HEK293 (cell line): Measurements from ENCODE around the gene DNAJA1.

Source experiments
- CTCF ChIA-PET: fragments of 350-600 bp; formaldehyde crosslinking; extraction: SDS; loops from one replicate; lab custom pipeline; 2021; ENCODE audit warnings: antibody characterized with exemption; lab: Yijun Ruan, JAX
- POLR2A ChIA-PET: fragments of 300-600 bp; formaldehyde crosslinking; extraction: SDS; loops from one replicate; lab custom pipeline; 2020; ENCODE audit warnings: antibody characterized with exemption, inconsistent platforms; lab: Yijun Ruan, JAX
- H3K27ac ChIP-seq: fragments of 200-500 bp; sonication (Bioruptor generic); 2 replicates; pipeline ENCODE4 v1.5.1; 2014; ENCODE audit warnings: low read depth, low read length, control low read depth, inconsistent platforms; ENCODE audit errors: extremely low read depth
- H3K36me3 ChIP-seq, 2 experiments: fragments of 200-500 bp in 1 of 2; sonication (Bioruptor generic) in 1 of 2; 1 replicate in 1 of 2; 2 replicates in 1 of 2; pipeline ENCODE4 v1.5.1; 2014 to 2017; ENCODE audit warnings: inconsistent platforms in 2 of 2, low read length in 2 of 2; ENCODE audit not compliant: control insufficient read depth in 2 of 2, insufficient read depth in 1 of 2
- H3K4me1 ChIP-seq: fragments of 200-500 bp; sonication (Bioruptor generic); 2 replicates; pipeline ENCODE4 v1.5.1; 2014; ENCODE audit warnings: mild to moderate bottlenecking, low read length, inconsistent platforms; ENCODE audit not compliant: control insufficient read depth, insufficient read depth
- H3K4me3 ChIP-seq: 2 replicates; pipeline ENCODE4 v1.5.1; 2011; ENCODE audit warnings: low read depth, mild to moderate bottlenecking, control low read depth, low read length, moderate library complexity
- H3K9me3 ChIP-seq: fragments of 200-500 bp; sonication (Bioruptor generic); 2 replicates; pipeline ENCODE4 v1.5.1; 2014; ENCODE audit warnings: low read depth, low read length, inconsistent platforms; ENCODE audit not compliant: control insufficient read depth, insufficient read depth
- PATZ1 ChIP-seq: fragments of 450-650 bp; formaldehyde crosslinking; IDR thresholded peaks from 2 replicates; pipeline ENCODE4 v1.5.1; 2016; ENCODE audit warnings: missing biosample characterization, missing genetic modification characterization
- SP3 ChIP-seq: fragments of 450-650 bp; formaldehyde crosslinking; IDR thresholded peaks from 2 replicates; pipeline ENCODE4 v1.5.1; 2016; ENCODE audit warnings: missing biosample characterization, missing genetic modification characterization
- SP7 ChIP-seq: fragments of 450-650 bp; formaldehyde crosslinking; IDR thresholded peaks from 2 replicates; pipeline ENCODE4 v1.5.1; 2016; ENCODE audit warnings: missing biosample characterization, missing genetic modification characterization
- ZBTB21 ChIP-seq: fragments of 450-650 bp; formaldehyde crosslinking; IDR thresholded peaks from 2 replicates; pipeline ENCODE4 v1.5.1; 2017; ENCODE audit warnings: missing biosample characterization, missing genetic modification characterization
- ZBTB8A ChIP-seq: fragments of 450-650 bp; formaldehyde crosslinking; IDR thresholded peaks from 2 replicates; pipeline ENCODE4 v1.5.1; 2016; ENCODE audit warnings: missing biosample characterization, missing genetic modification characterization
- ZIC2 ChIP-seq: fragments of 450-650 bp; formaldehyde crosslinking; IDR thresholded peaks from 2 replicates; pipeline ENCODE4 v1.5.1; 2016; ENCODE audit warnings: missing biosample characterization, missing genetic modification characterization
- ZNF10 ChIP-seq: fragments of 450-650 bp; formaldehyde crosslinking; IDR thresholded peaks from 2 replicates; pipeline ENCODE4 v1.5.1; 2017; ENCODE audit warnings: missing biosample characterization, missing genetic modification characterization
- ZNF148 ChIP-seq: fragments of 450-650 bp; formaldehyde crosslinking; IDR thresholded peaks from 2 replicates; pipeline ENCODE4 v1.5.0; 2017; ENCODE audit warnings: missing biosample characterization, missing genetic modification characterization, borderline replicate concordance
- ZNF280D ChIP-seq: fragments of 450-650 bp; formaldehyde crosslinking; IDR thresholded peaks from 2 replicates; pipeline ENCODE4 v1.5.1; 2016; ENCODE audit warnings: missing biosample characterization, missing genetic modification characterization
- ZNF324 ChIP-seq: fragments of 450-650 bp; formaldehyde crosslinking; IDR thresholded peaks from 2 replicates; pipeline ENCODE4 v1.5.1; 2016; ENCODE audit warnings: missing biosample characterization, missing genetic modification characterization
- ZNF398 ChIP-seq: fragments of 450-650 bp; formaldehyde crosslinking; IDR thresholded peaks from 2 replicates; pipeline ENCODE4 v1.5.1; 2017; ENCODE audit warnings: missing biosample characterization, missing genetic modification characterization
- ZNF548 ChIP-seq: fragments of 450-650 bp; formaldehyde crosslinking; IDR thresholded peaks from 2 replicates; pipeline ENCODE4 v1.5.1; 2016; ENCODE audit warnings: missing biosample characterization, missing genetic modification characterization
- ZNF558 ChIP-seq: fragments of 450-650 bp; formaldehyde crosslinking; IDR thresholded peaks from 2 replicates; pipeline ENCODE4 v1.5.1; 2016; ENCODE audit warnings: missing biosample characterization, missing genetic modification characterization
- ZNF664 ChIP-seq: fragments of 450-650 bp; formaldehyde crosslinking; IDR thresholded peaks from 2 replicates; pipeline ENCODE4 v1.5.1; 2016; ENCODE audit warnings: missing biosample characterization, missing genetic modification characterization
- ZNF692 ChIP-seq: fragments of 450-650 bp; formaldehyde crosslinking; IDR thresholded peaks from 2 replicates; pipeline ENCODE4 v1.5.1; 2016; ENCODE audit warnings: missing biosample characterization, missing genetic modification characterization
- ZNF747 ChIP-seq: fragments of 450-650 bp; formaldehyde crosslinking; IDR thresholded peaks from 2 replicates; pipeline ENCODE4 v1.5.1; 2016; ENCODE audit warnings: missing biosample characterization, missing genetic modification characterization
- ZSCAN18 ChIP-seq: fragments of 450-650 bp; formaldehyde crosslinking; IDR thresholded peaks from 2 replicates; pipeline ENCODE4 v1.5.1; 2016; ENCODE audit warnings: missing biosample characterization, missing genetic modification characterization
- ZSCAN30 ChIP-seq: fragments of 450-650 bp; IDR thresholded peaks from 2 replicates; pipeline ENCODE4 v1.5.1; 2018; ENCODE audit warnings: missing biosample characterization, mild to moderate bottlenecking, missing genetic modification characterization, moderate library complexity

Gene DNAJA1

GRCh38 chr9:33032865-33033264 lies 7.8 kb downstream of the DNAJA1 start:
- Histone ChIP-seq H3K4me3 (no peak overlapping the region), H3K4me1 (no peaks in the 10 kb centered on the region; the same call in 1 of the 2 replicates), H3K36me3 (peaks cover 63 to 98% of the 10 kb centered on the region in 2 experiments), H3K9me3 (no peaks in the 10 kb centered on the region), H3K27ac (no peak overlapping the region)
- ChIA-PET POLR2A (interaction anchor here (3.0 kb wide), 1 partner anchor 7 kb away, joined by 22 read pairs; the partner anchor contains the start of gene DNAJA1), CTCF (no interaction called here)
- TF ChIP-seq ZNF558 (tag by site-specific recombination) (no peak), ZNF398 (tag by site-specific recombination) (no peak), ZNF280D (tag by site-specific recombination) (no peak), ZNF548 (tag by site-specific recombination) (no peak), ZNF664 (no peak), ZIC2 (tag by site-specific recombination) (no peak), ZSCAN30 (tag by site-specific recombination) (no peak), ZNF324 (tag by site-specific recombination) (no peak), ZNF692 (tag by site-specific recombination) (no peak), ZNF747 (no peak), PATZ1 (tag by site-specific recombination) (no peak)

GRCh38 chr9:33040792-33041431 lies 15.8 kb downstream of the DNAJA1 start:
- Histone ChIP-seq H3K27ac (no peak overlapping the region), H3K4me3 (no peak overlapping the region), H3K36me3 (peaks cover 36 to 61% of the 10 kb centered on the region in 2 experiments), H3K9me3 (no peaks in the 10 kb centered on the region), H3K4me1 (no peaks in the 10 kb centered on the region; the same call in 1 of the 2 replicates)
- ChIA-PET CTCF (interaction anchor here (0.7 kb wide), 1 partner anchor 186 kb away, joined by 5 read pairs; no protein-coding TSS in a partner anchor), POLR2A (interaction anchor here (0.7 to 7.8 kb wide), 3 partner anchors 15 to 249 kb away, joined by 3 to 78 read pairs (median 3); partner anchors contain the start of genes DNAJA1 and NFX1)
- TF ChIP-seq ZSCAN18, result no peak
- no peak for TF ChIP-seq ZBTB8A (tag by site-specific recombination)
- TF ChIP-seq SP7 (tag by site-specific recombination), result no peak
- TF ChIP-seq ZBTB21, result no peak
- TF ChIP-seq ZNF558 (tag by site-specific recombination), result no peak
- TF ChIP-seq ZNF10 (tag by site-specific recombination), result no peak
- no peak for TF ChIP-seq SP3 (tag by site-specific recombination)
- no peak for TF ChIP-seq ZNF148 (tag by site-specific recombination)
